Measurements from ENCODE around the gene GCK.
A peak's percentile ranks its signal among the peaks of the same experiment; 100 is the strongest.

The GCK gene

DNA sequence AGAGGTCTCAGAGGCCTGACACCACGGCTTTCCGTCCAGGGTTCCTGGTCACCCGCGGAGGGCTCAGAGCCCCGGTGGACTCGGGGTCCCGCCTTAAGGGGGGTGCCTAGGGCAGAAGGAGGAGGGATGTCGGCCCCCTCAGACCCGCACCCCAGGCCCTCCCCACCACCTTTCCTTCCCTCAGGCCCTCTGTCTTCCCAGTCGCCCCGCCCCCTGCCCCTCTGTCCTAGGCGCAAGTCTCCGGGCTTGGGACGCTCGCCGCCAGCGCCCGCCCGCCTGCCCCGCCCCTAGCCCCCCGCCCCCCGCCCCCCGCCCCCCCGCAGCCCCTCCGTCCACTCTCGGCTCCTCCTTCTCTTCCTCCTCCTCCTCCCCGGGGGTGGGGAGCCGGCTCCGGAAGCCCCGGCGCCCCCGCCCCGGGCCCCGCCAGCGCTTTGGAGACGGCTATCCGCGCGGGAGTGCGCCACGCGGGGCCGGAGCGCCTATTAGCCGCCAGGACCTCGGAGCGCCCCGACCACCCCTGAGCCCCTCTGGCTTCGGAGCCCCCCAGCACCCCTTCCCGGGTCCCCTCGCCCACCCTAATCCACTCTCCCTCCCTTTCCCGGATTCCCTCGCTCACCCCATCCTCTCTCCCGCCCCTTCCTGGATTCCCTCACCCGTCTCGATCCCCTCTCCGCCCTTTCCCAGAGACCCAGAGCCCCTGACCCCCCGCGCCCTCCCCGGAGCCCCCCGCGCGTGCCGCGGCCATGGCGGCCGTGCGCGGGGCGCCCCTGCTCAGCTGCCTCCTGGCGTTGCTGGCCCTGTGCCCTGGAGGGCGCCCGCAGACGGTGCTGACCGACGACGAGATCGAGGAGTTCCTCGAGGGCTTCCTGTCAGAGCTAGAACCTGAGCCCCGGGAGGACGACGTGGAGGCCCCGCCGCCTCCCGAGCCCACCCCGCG, 85.0 kb downstream of the GCK start, which contains the start of gene AEBP1:
AEBP1 (plus strand) TSS at position 423 of the 937 bp plus-strand sequence; CDS start at position 744, 321 bp downstream.
- TF ChIP-seq, protein P1, sequence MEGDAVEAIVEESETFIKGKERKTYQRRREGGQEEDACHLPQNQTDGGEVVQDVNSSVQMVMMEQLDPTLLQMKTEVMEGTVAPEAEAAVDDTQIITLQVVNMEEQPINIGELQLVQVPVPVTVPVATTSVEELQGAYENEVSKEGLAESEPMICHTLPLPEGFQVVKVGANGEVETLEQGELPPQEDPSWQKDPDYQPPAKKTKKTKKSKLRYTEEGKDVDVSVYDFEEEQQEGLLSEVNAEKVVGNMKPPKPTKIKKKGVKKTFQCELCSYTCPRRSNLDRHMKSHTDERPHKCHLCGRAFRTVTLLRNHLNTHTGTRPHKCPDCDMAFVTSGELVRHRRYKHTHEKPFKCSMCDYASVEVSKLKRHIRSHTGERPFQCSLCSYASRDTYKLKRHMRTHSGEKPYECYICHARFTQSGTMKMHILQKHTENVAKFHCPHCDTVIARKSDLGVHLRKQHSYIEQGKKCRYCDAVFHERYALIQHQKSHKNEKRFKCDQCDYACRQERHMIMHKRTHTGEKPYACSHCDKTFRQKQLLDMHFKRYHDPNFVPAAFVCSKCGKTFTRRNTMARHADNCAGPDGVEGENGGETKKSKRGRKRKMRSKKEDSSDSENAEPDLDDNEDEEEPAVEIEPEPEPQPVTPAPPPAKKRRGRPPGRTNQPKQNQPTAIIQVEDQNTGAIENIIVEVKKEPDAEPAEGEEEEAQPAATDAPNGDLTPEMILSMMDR (IDR thresholded peaks at IDR 0.05; ENCODE audit: low read depth, low read length, missing control alignments), result no peak

DNA sequence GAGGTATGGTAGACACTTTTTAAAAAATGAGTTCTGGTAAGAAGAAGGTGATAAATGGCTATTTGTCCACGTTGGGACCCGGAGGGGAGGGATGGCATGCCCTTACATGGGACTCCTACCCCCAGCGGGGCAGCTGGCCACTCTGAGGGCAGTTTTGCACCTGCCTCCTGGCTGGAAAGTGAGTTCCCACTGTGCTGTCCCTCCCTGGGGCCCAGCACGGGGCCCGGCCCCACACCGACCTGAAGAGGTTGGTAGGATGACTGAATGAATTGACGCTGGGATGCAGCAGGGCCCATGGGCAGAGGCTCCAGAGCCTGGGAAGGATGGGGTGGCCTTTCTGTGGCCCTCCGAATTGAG, 85.7 kb downstream of the GCK start:
- DNase-seq (ENCODE audit: low read depth), result no peak
- in situ Hi-C loops (cut with HindIII; ENCODE audit: low sequenced_read_pairs), result no loop called here
- H3K4me3 ChIP-seq (ENCODE audit: low read depth, low read length), result peak overlapping the region; percentile 60
- TF ChIP-seq, protein P1 (IDR thresholded peaks at IDR 0.05; ENCODE audit: low read depth, low read length, missing control alignments), result no peak

More for the DNA sequence above, 85.0 kb downstream of the GCK start, which contains the start of gene AEBP1:
- DNase-seq (ENCODE audit: low read depth), result no peak
- peak within 1 kb of the TSS; percentile 60 for H3K4me3 ChIP-seq (ENCODE audit: low read depth, low read length)
- in situ Hi-C loops (cut with HindIII; ENCODE audit: low sequenced_read_pairs), result no loop called here

DNA sequence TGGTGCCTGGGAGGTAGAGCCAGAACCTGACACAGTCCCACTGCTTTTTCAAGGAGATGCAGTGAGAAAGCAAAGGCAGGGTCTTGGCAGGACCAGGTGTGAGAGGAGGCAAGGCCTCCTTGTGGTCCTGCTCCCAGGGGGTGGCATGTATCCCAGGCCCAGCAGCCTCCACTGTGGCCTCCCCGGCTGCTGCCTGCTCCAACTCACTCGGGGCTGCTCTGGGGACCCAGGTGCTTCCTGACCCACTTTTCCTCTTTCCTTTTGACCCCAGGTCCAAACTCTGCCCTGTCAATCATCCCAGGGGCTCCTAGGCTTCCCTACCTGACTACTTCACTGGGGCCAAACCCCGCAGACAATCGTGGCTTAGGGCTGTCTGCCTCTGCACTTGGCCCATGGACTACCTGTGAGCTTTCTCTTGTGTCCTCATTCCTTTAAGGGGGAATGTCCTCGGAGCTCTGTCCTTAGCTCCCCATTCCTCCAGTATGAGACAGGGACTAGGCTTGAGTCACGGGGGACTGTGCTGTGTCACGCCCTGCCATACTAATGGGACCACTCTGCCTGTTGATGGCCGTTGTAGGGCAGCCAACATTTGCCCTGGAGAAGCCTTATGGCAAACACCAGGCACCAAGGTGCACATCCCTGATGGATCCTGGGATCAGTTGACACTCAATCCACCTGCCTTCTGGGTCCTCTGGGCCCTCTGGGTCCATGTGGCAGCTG, 86.2 kb downstream of the GCK start:
- TF ChIP-seq, protein P1 (IDR thresholded peaks at IDR 0.05; ENCODE audit: low read depth, low read length, missing control alignments), result no peak
- no peak for DNase-seq (ENCODE audit: low read depth)
- no peak overlapping the region for H3K4me3 ChIP-seq (ENCODE audit: low read depth, low read length)
- in situ Hi-C loops (cut with HindIII; ENCODE audit: low sequenced_read_pairs), result no loop called here

DNA sequence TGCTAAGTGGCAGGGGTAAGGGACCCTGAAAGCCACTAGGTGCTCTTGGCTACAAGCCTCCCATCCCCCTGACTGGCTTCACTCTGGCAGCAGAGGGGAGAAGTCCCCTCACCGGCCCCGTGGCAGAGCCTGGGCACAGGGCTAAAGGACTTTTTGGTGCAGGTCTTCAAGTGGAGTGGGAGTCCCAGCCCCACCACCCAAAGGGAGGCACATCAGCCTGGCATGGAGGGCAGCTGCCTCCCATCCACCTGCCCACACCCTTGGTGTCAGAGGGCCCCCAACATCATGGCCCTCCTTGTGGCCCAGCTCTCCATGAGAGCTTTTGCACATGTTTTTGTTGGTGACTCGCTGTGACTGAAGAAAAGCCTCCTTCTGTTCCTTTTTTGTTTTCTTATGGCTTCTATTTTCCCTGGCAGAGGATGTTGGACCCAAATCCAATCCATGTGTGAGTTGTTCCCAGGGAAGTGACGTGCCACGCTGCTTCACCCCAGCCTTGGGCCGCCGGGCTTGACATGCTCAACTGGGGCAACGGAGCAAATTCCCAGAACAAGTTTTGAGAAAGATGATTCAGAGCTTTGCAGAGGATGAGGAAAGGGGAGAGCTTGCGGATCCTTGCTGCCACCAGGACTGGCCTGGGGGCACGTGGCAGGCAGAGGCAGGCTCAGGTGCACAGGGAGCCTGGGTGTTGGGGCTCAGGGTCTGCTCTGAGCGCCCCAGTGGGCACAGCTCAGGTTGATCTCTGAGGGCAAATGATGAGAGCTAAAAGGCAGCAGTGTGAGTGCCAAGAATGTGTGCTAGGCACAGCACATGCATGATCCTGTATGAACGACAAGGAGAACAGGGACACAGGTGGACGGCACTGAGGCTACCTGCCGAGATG, 87.0 kb downstream of the GCK start:
- H3K4me3 ChIP-seq (ENCODE audit: low read depth, low read length), result no peak overlapping the region
- TF ChIP-seq, protein P1 (IDR thresholded peaks at IDR 0.05; ENCODE audit: low read depth, low read length, missing control alignments), result no peak
- in situ Hi-C loops (cut with HindIII; ENCODE audit: low sequenced_read_pairs), result no loop called here
- no peak for DNase-seq (ENCODE audit: low read depth)

DNA sequence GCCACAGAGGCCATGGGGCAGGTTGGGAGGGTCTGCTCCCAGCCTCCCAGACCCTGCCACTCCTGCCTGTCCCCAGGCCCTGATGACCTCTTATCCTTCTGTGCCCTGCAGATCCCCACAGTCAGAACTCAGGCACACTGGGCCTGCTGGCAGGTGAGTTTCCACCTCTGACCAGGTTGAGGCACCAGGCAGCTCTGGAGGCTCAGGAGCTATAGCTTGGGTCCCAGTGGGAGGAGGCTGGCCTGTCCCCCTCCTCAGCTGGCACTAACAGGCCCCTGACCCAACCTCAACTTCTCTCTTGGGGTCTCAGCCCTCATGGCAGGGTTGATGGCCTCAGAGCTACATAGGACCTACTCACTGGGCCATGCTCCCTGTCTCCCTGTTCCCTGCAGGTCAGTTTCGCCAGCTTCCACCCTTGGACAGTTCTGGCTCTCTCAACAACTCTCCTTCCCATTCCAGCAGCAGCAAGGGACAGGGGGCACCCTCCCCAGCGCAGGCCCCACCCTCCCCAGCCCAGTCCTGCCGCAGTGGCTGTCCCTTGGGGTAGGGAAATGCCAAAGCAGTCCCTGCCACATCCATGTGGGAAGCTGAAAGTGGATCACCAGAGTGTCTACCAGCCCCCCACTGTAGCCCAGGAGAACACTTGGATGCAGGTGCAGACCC, 87.8 kb downstream of the GCK start:
- in situ Hi-C loops (cut with HindIII; ENCODE audit: low sequenced_read_pairs), result no loop called here
- TF ChIP-seq, protein P1 (IDR thresholded peaks at IDR 0.05; ENCODE audit: low read depth, low read length, missing control alignments), result no peak
- H3K4me3 ChIP-seq (ENCODE audit: low read depth, low read length), result no peak overlapping the region
- no peak for DNase-seq (ENCODE audit: low read depth)

All from astrocyte of the cerebellum (primary cell).